SJCRH30 (cell line): ENCODE data around the gene ZNF316. TPM values are rescaled to one million over a fixed set of nuclear protein-coding genes. Genes with fewer than 3 reads are reported as not detected.
"Not testable (repeated sequence)": the region's sequence is repeated elsewhere in the genome, so short reads cannot be mapped to it uniquely, and the experiment has no call there.

Experiments used
- DNase-seq, 2 experiments: peaks; one replicate each; pipeline ENCODE4 v3.0.0-alpha.2; 2015 to 2020
- H3K27ac ChIP-seq: fragments of 250-450 bp; sonication (Bioruptor Pico); 2 replicates; pipeline ENCODE4 v1.5.1; 2020; ENCODE audit warnings: mild to moderate bottlenecking, moderate library complexity
- H3K27me3 ChIP-seq: fragments of 250-450 bp; sonication (Bioruptor Pico); 2 replicates; pipeline ENCODE4 v1.5.1; 2020; ENCODE audit warnings: mild to moderate bottlenecking, moderate library complexity
- H3K36me3 ChIP-seq: fragments of 250-450 bp; sonication (Bioruptor Pico); 2 replicates; pipeline ENCODE4 v1.5.1; 2020; ENCODE audit warnings: mild to moderate bottlenecking, moderate library complexity
- H3K4me1 ChIP-seq: fragments of 250-450 bp; sonication (Bioruptor Pico); 2 replicates; pipeline ENCODE4 v1.5.1; 2020; ENCODE audit warnings: mild to moderate bottlenecking, moderate library complexity
- H3K4me3 ChIP-seq: fragments of 250-450 bp; sonication (Bioruptor Pico); 2 replicates; pipeline ENCODE4 v1.5.1; 2020; ENCODE audit warnings: mild to moderate bottlenecking, moderate library complexity
- H3K9me3 ChIP-seq: fragments of 250-450 bp; sonication (Bioruptor Pico); replicated peaks from 2 replicates; pipeline ENCODE4 v1.5.1; 2020; ENCODE audit warnings: mild to moderate bottlenecking, moderate library complexity
- total RNA-seq: library from RNA; depleted of rRNA; stranded (reverse); fragments of >200 nt; shearing (Covaris generic); gene quantifications from 2 replicates; pipeline ENCODE4 v1.2.3, GENCODE V29; 2014

The ZNF316 gene
- total RNA-seq, 1 experiment from 2014 or later, result 16.2 TPM

DNA sequence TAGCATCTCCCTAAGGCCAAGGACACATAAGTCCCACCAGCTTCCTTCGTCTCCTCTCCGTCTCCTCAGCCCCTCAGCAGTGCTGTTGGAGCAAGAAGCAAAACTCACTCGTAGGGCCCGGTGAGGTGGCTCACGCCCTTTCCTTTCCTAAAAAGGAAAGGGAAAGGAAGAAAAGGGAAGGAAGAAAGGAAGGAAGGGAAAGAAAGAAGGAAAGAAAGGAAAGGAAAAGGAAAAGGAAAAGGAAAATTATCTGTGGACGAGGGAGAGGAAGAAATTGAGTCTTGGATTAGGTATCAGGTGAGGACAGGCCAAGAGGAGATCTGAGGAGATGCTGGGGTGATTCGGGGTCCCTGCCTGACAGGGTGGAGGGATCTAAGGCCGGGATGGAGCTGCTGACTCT is 3.1 kb upstream of the ZNF316 start:
- H3K27me3 ChIP-seq, result peaks cover 3% of the 10 kb centered on the region; the same call in 1 of the 2 replicates
- peaks cover 4% of the 10 kb centered on the region; the same call in 1 of the 2 replicates for H3K4me1 ChIP-seq
- no peak for DNase-seq
- peaks cover 3% of the 10 kb centered on the region for H3K36me3 ChIP-seq
- H3K9me3 ChIP-seq, result no peaks in the 10 kb centered on the region
- H3K27ac ChIP-seq, result no peak overlapping the region
- H3K4me3 ChIP-seq, result no peak overlapping the region

GRCh38 chr7:6634971-6635370 is 2.1 kb upstream of the ZNF316 start:
- peaks cover 12% of the 10 kb centered on the region for H3K36me3 ChIP-seq
- H3K4me1 ChIP-seq, H3K4me3 ChIP-seq, DNase-seq, H3K27ac ChIP-seq, H3K9me3 ChIP-seq, H3K27me3 ChIP-seq: not testable (repeated sequence)

- peak overlapping the region; percentile 98 for H3K4me3 ChIP-seq
- H3K9me3 ChIP-seq, result no peaks in the 10 kb centered on the region
- H3K27me3 ChIP-seq, result peaks cover 3% of the 10 kb centered on the region; the same call in 1 of the 2 replicates
- peaks cover 4% of the 10 kb centered on the region; the same call in 1 of the 2 replicates for H3K4me1 ChIP-seq
- H3K27ac ChIP-seq, result no peak overlapping the region; the same call in 1 of the 2 replicates
- H3K36me3 ChIP-seq, result peaks cover 33% of the 10 kb centered on the region
- peak; percentile 61 to 66 for DNase-seq
These were observed 569 bp downstream of the ZNF316 start for GRCh38 chr7:6637544-6638229.

DNA sequence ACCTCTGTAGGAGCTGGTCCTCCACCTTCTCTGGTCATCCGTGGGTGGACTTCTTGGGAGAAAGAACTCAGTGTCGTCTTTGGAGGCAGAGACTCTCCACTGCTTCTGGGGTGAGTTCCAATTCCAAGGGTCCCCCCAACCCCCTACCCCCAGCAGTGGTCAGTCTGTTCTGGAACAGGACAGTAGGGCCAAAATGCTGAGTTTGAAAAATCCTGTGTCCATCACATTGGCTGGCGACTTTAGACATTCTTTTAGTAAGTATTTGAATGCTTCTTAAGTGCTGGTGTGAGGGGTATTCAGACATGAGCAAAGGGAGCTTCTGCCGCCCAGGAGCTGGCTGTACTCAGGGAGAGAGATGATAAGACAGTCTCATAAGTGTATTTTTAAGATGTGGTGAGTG is 1.9 kb downstream of the ZNF316 start:
- Histone ChIP-seq H3K27ac (no peak overlapping the region), H3K4me1 (peaks cover 4% of the 10 kb centered on the region; the same call in 1 of the 2 replicates), H3K36me3 (peaks cover 46% of the 10 kb centered on the region), H3K9me3 (no peaks in the 10 kb centered on the region), H3K27me3 (peaks cover 3% of the 10 kb centered on the region; the same call in 1 of the 2 replicates), H3K4me3 (no peak overlapping the region)
- DNase-seq, result no peak

DNA sequence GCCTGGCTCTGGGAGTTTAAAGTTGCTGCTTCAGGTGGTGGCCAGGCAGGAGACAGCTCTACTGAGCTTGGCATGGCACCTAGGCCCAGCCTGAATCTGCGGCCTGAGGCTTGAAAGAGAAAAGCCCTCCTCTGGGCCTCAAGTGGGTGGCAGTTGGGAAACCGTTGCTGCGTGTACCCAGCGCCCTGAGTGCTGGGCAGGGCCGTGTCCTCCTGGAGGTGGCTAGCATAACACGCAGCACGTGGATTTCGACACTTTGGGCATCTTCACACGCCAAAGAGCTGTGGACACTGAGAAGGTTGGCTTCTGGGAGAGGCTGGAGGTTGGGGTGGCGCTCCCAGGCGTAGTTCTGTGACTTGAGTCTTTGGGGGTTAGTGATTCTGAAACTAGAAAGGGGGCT is 2.5 kb downstream of the ZNF316 start:
- Histone ChIP-seq H3K27ac (no peak overlapping the region), H3K4me3 (no peak overlapping the region), H3K9me3 (no peaks in the 10 kb centered on the region), H3K36me3 (peaks cover 52% of the 10 kb centered on the region), H3K27me3 (peaks cover 3% of the 10 kb centered on the region; the same call in 1 of the 2 replicates), H3K4me1 (peaks cover 4% of the 10 kb centered on the region; the same call in 1 of the 2 replicates)
- no peak for DNase-seq

DNA sequence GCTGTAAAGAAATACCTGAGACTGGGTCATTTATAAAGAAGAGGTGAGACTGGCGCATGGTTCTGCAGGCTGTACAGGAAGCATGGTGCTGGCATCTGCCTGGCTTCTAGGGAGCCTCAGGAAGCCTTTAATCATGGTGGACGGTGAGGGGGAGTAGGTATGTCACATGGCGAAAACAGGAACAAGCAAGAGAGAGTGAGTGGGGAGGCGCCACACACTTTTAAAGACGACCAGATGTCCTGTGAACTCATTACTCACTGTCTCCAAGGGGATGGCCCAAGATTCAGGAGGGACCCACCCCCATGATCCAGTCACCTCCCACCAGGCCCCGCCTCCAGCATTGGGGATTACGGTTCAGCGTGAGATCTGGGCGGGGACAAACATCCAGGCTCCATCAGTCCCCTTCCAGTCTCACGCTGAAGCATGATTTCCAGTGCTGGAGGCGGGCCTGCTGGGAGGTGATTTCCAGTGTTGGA is 3.2 kb downstream of the ZNF316 start:
- Histone ChIP-seq H3K27me3 (peaks cover 3% of the 10 kb centered on the region; the same call in 1 of the 2 replicates), H3K36me3 (peaks cover 59% of the 10 kb centered on the region), H3K27ac (no peak overlapping the region), H3K4me1 (peaks cover 4% of the 10 kb centered on the region; the same call in 1 of the 2 replicates), H3K4me3 (no peak overlapping the region), H3K9me3 (no peaks in the 10 kb centered on the region)
- no peak for DNase-seq

DNA sequence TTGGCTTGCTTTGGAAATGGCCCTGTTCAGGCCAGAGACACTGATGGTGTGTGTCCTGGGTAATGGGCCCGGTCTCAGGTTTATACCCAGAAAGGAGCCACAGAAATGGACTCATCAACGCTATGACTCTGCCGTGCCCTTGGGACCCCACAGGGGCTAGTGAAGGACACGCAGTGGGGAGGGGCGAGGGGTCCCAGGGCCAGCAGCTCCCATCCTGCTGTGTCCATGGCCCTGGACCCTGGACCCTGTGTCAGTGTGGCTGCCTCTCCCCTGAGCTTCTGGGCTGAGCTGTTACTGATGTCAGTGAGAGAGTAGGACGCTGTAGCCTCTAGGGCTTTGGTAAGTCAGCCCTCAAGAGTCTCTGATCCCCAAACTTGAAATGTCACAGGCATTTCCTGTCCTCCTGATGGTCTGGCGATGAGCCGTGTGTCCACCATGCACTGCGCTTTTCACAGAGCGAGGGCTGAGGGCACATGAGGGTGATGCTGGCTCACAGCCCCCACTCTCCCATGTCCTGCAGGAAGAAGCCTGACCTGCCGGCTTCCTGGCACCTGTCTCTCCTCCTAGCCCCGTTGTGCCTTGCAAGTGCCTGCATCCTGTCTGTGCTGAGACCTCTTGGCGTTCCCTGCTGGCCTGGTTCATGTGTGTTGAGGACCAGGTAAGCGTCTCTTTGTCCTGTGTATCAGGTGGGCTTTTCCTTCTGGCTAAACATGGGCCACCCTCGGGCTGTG is 4.4 kb downstream of the ZNF316 start:
- Histone ChIP-seq H3K36me3 (peaks cover 68% of the 10 kb centered on the region), H3K9me3 (no peaks in the 10 kb centered on the region), H3K27me3 (peaks cover under 1% of the 10 kb centered on the region; the same call in 1 of the 2 replicates), H3K4me3 (no peak overlapping the region), H3K4me1 (peaks cover under 1% of the 10 kb centered on the region; the same call in 1 of the 2 replicates), H3K27ac (no peak overlapping the region)
- DNase-seq, result no peak

DNA sequence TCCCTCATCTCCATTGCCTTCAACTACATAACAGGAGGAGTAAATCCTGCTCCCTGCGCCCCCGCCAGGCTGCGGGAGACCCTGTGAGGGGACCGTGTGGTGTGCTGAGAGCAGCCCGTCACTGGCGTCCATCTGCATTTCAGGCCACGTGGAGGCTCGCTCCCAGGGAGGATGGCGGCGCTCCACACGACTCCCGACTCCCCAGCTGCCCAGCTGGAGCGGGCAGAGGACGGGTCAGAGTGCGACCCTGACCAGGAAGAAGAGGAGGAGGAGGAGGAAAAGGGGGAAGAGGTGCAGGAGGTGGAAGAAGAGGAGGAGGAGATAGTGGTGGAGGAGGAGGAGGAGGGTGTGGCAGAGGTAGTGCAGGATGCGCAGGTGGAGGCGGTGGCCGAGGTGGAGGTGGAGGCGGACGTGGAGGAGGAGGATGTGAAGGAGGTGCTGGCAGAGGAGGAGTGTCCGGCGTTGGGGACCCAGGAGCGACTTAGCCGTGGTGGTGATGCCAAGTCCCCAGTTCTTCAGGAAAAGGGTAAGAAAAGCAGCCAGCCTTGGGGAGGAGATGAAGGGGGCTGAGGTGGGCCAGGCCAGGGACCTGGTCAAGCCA is 5.2 kb downstream of the ZNF316 start:
- H3K27me3 ChIP-seq, result no peaks in the 10 kb centered on the region
- H3K27ac ChIP-seq, result no peak overlapping the region
- DNase-seq, result no peak
- H3K36me3 ChIP-seq, result peaks cover 76% of the 10 kb centered on the region
- no peaks in the 10 kb centered on the region for H3K9me3 ChIP-seq
- H3K4me1 ChIP-seq, result no peaks in the 10 kb centered on the region
- H3K4me3 ChIP-seq, result no peak overlapping the region

DNA sequence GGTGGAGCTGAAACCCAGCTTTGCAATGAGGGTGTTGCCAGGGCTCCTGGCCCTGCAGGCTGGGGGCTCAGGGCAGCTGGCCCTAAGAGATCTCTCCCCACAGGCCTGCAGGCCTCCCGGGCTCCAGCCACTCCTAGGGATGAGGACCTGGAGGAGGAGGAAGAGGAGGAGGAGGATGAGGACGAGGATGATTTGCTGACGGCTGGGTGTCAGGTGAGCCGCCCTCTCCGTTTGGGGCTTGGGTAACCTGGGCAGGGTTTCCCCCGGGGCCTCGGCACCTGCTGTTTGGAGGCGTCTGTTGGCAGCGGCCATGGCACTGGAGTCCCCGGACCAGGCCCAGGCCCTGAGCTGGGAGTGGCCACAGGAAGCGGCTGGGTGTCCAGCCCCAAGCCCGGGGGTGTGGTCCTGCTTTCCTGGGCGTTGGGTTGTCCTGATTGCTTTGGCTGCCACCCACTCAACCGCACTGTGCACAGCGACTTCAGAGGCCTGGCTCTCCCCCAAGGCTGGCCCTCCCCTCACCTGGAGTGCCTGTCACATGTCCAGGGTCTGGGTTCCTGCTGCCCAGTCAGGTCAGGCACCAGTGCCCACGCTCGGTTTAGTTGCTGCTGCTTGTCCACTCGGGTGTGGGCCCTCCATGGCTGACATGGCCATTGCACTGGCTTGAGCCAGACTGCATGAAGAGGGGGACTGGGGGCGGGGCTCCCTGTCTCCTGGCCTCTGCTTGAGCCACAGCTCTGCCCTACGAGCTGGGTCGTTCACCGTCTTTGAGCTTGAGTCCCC is 5.9 kb downstream of the ZNF316 start:
- Histone ChIP-seq H3K9me3 (no peaks in the 10 kb centered on the region), H3K27ac (no peak overlapping the region), H3K36me3 (peaks cover 83% of the 10 kb centered on the region), H3K27me3 (no peaks in the 10 kb centered on the region), H3K4me1 (no peaks in the 10 kb centered on the region), H3K4me3 (no peak overlapping the region)
- no peak for DNase-seq

GRCh38 chr7:6643915-6644625 is 7.0 kb downstream of the ZNF316 start:
- H3K27ac ChIP-seq, result no peak overlapping the region
- no peaks in the 10 kb centered on the region for H3K4me1 ChIP-seq
- no peaks in the 10 kb centered on the region for H3K27me3 ChIP-seq
- no peaks in the 10 kb centered on the region for H3K9me3 ChIP-seq
- no peak for DNase-seq
- no peak overlapping the region for H3K4me3 ChIP-seq
- H3K36me3 ChIP-seq, result peaks cover 89% of the 10 kb centered on the region

- Histone ChIP-seq H3K27me3 (no peaks in the 10 kb centered on the region), H3K36me3 (peaks cover 89% of the 10 kb centered on the region), H3K9me3 (no peaks in the 10 kb centered on the region), H3K4me3 (no peak overlapping the region), H3K4me1 (no peaks in the 10 kb centered on the region), H3K27ac (no peak overlapping the region)
- DNase-seq, result no peak
These were observed 7.6 kb downstream of the ZNF316 start for GRCh38 chr7:6644728-6645127.

GRCh38 chr7:6646465-6646864 is 9.3 kb downstream of the ZNF316 start:
- no peaks in the 10 kb centered on the region for H3K9me3 ChIP-seq
- H3K4me3 ChIP-seq, result no peak overlapping the region
- no peak for DNase-seq
- no peaks in the 10 kb centered on the region for H3K27me3 ChIP-seq
- H3K4me1 ChIP-seq, result no peaks in the 10 kb centered on the region
- H3K36me3 ChIP-seq, result peaks cover 93% of the 10 kb centered on the region
- no peak overlapping the region for H3K27ac ChIP-seq

GRCh38 chr7:6647080-6647479 is 10.0 kb downstream of the ZNF316 start:
- DNase-seq, result no peak
- Histone ChIP-seq H3K27me3 (no peaks in the 10 kb centered on the region), H3K36me3 (peaks cover 93% of the 10 kb centered on the region), H3K4me1 (no peaks in the 10 kb centered on the region), H3K9me3 (no peaks in the 10 kb centered on the region), H3K4me3 (no peak overlapping the region), H3K27ac (no peak overlapping the region)

DNA sequence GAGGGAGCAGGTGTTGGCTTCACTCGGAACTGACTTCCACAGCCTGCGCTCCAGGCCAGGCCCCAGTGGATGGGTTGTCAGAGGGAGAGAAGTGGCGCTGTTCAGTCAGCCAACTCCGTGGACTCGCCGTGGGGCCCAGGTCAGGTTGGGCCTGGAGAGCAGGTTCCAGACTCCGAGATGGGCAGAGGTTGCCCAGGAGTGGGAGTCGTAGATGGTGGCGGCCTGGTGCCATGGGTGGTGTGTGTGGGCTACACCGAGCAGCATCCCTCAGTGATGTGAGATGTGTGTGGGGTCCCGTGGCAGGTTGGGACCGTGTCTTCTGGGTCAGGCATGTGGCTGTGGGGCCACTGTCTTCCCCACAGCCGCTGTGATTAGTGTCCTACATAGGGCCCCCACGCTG is 10.4 kb downstream of the ZNF316 start:
- peaks cover 93% of the 10 kb centered on the region for H3K36me3 ChIP-seq
- no peaks in the 10 kb centered on the region for H3K4me1 ChIP-seq
- no peaks in the 10 kb centered on the region for H3K9me3 ChIP-seq
- no peaks in the 10 kb centered on the region for H3K27me3 ChIP-seq
- H3K4me3 ChIP-seq, result no peak overlapping the region
- H3K27ac ChIP-seq, result no peak overlapping the region
- no peak for DNase-seq
